Stimulated activated CD8-positive, alpha-beta memory T cell treated with anti-CD3 and anti-CD28 coated beads, Interleukin-7, amount 100 ng/mL, for 4 hours (primary cell): ENCODE data around the gene HSCB.
"Not testable (repeated sequence)": the region's sequence is repeated elsewhere in the genome, so short reads cannot be mapped to it uniquely, and the experiment has no call there.

ENCODE experiments used
- DNase-seq, 2 donors: peaks; one replicate each; pipeline ENCODE4 v3.0.0-alpha.2; 2020; ENCODE audit warnings: low read depth in 2 of 2

Gene HSCB

DNA sequence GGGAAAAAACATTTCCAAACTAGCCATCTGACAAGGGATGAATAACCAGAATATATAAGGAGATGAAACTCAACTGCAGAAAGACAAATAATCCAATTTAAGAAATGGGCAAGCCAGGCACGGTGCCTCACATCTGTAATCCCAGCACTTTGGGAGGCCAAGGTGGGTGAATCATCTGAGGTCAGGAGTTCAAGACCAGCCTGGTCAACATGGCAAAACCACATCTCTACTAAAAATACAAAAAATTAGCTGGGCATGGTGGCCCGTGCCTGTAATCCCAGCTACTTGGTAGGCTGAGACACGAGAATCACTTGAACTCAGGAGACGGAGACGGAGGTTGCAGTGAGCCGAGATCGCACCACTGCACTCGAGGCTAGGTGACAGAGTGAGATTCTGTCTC, 3.0 kb upstream of the HSCB start:
- DNase-seq: not testable (repeated sequence)

DNA sequence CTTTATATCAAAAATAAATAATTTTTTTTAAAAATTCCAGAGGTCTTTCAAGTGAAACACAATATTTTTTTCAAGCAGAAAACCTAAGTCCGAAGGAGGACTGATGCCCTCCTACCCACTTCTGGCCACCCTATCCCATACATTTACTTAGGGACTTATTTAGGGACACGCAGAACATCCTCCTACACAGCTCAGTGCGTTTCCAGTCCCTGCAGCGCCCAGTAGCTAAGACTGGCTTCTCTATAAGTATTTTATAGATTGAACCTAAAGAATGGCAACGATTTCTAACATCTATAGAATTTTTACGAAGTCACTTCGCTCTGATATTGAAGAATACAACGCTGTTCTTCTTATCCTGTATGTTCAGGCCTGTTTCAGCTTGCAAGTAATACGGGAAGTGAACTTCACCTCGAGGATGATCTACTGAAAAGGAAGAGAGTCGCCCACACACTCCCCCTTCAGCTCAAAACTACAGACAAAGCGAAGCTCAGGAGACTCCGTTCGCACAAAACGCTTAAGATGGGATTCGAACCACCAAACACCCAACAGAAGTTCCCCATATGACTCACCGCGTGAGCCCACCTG, 547 bp upstream of the HSCB start:
- no peak for DNase-seq

DNA sequence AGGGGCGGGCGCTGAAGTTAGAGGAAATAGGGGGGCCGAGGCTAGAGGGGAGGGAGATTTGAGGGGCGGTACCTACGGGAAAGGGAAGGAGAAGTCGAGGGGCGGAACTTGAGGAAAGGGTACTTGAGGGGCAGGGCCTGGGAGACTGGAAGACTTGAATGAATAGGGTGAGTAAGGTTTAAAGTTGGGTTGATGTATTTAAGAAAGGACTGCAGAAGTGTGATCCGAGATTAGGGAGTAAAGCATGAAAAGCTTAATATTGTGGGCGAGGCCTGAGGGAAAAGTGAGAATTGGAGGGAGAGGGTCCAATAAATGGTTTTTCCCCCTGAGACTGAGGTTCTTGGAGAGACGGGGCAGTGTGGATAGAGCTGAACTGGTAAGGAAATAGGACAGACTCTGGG, 723 bp downstream of the HSCB start:
- no peak for DNase-seq

DNA sequence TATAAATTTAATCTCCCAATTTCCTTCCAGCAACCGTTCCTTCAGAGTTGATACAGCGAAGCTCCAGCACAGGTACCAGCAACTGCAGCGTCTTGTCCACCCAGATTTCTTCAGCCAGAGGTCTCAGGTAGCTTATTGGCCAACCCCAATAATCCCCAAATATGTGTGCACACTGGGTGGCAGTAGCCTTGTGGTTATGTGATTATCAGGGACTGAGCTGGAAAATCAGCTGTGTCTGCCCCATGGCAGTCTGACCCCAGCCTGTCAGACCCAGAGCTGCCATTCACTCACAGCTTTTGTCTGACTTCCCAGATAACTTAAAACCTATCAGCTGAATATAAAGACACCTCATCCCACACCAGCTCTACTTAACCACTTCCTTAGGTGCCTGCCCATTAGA, 2.0 kb downstream of the HSCB start:
- DNase-seq: no peak

DNA sequence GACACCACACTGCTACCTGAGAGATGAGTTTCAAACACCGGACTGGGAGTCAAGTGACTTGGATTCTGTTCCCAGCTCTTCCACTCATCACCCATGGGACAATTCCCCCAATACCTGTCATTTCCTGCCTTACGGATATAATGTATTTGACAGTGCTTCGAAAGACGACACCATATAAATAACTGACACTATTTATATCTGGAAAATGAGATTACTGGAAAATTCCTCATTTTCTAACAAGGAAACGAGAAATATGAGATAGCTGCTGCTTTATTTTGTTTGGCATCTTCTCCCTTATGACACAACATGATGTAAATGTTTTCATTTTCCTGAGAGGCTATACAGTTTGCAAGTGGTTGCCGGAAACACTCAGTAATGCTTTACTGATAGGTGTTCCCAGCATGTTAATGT, 8.6 kb downstream of the HSCB start:
- no peak for DNase-seq

DNA sequence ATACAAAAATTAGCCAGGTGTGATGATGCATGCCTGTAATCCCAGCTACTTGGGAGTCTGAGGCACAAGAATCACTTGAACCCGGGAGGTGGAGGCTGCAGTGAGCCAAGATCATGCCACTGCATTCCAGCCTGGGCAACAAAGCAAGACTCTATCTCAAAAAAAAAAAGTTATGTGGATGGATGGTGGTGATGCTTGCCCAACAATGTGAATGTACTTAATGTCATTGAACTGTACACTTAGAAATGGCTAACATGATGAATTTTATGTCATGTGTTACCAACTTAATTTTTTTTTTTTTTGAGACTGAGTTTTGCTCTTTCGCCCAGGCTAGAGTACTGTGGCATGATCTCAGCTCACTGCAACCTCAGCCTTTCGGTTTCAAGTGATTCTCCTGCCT, 12.7 kb downstream of the HSCB start:
- DNase-seq: not testable (repeated sequence)

DNA sequence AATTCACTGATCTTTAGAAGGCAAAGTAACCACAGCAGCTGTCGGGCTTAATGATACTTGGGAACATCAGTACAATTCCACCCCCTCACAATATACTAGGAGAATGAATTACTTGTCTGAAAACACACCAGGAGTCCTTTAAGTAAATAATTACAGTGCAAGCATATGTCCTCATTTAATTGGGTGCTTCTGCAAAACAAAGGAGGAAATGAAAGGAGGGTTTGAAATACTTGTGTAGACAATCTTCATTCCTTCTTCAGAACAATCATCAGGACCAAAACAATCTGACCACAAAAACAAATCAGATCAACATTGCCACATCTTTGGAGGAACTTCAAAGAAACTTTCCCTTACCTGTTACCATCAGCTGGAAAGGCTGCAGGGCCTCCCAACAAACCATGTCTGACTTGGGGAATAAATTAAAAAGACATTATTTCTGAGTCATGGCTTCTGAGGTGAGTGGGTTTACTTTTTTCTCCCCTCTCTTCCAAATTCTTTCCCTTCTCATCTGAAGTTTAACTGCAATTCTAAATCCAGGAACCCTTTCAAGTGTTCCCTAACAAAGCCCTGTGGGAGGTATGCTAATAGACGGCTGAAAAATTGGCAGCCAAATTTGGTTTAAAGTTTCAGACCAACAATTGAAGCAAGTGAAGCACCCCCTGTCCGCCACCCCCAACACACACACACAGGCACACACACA, 18.2 kb downstream of the HSCB start:
- DNase-seq: no peak

DNA sequence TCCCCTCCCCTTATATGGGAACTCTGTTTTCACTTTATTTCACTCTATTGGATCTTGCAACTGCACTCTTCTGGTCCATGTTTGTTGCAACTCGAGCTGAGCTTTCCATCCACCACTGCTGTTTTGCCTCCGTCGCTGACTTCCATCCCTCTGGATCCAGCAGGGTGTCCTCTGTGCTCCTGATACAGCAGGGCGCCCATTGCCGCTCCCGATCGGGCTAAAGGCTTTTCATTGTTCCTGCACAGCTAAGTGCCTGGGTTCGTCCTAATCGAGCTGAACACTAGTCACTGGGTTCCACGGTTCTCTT, 19.6 kb downstream of the HSCB start:
- no peak for DNase-seq

DNA sequence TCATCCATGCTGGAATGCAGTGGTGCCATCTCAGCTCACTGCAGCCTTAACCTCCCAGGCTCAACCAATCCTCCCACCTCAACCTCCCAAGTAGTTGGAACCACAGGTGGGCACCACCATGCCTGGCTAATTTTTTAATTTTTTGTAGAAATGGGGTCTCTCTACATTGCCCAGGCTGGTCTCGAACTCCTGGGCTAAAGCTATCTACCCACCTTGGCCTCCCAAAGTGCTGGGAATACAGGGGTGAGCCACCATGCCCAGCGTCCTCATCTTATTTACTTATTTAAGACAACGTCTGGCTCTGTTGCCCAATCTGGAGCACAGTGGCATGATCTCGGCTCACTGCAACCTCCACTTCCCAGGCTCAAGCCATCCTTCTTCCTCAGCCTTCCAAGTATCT, 20.2 kb downstream of the HSCB start:
- not testable (repeated sequence) for DNase-seq

DNA sequence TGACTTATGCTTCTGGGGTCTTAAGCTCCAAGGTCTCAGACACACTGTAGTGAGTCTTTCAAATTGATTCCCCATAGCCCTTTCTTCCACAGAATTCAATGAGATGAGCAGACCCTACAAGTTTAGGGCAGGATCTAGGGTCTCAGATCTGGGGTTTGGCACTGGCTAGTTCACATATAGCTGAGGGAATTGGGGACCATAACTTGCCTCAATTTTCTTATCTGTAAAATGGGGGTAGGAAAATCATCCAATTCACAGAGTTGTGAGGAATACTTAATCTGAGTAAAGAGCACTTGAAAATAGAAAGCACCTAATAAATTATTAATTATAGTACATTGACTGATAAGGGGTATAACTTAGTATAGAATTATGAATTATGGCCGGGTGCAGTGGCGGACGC, 24.8 kb downstream of the HSCB start:
- DNase-seq: no peak

DNA sequence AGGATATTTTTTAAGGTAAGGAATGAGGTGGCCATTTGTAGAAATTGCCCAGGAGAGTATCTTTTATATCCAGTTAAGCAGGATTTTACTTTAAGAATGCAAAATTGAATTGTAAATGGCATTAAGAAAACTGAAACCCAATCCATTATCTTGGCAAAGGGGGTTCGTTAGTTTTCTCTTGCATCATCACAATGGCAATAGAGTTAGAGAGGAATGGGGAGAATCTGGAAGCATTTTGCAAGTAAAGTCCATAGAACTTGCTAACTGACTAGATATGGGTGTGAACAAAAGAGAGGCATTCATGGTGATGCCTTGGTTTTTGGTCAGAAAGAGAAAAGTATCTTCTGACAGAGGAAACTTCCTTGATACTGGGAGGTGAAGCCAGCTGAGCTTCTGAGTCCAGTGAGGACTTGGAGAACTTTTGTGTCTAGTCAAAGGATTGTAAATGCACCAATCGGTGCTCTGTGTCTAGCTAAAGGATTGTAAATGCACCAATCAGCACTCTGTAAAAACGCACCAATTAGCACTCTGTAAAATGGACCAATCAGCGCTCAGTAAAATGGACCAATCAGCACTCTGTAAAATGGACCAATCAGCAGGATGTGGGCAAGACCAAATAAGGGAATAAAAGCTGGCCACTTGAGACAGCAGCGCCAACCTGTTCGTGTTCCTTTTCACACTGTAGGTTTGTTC, 27.0 kb downstream of the HSCB start:
- DNase-seq: no peak

DNA sequence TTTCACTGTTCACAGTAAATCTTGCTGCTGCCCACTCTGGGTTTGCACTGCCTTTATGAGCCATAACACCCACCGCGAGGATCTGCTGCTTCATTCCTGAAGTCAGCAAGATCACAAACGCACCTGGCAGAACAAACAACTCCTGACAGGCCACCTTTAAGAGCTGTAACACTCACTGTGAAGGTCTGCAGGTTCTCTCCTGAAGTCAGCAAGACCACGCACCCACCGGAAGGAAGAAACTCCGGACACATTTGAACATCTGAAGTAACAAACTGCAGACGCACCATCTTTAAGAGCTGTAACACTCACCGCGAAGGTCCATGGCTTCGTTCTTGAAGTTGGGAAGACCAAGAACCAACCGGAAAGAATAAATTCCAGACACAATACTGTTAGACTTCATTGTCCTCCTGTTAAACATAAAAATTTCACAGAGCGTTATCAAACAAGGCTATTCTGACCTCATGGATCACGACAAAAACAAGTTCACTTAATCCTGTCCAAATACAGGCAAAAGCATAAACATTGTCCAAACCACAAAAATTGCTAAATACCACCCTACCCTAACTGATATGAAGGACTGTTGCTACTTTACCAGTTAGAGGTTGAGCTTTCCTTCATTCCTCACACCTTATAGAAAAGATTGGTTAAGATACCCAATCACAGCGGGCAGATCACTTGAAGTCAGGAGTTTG, 27.7 kb downstream of the HSCB start:
- DNase-seq: no peak

DNA sequence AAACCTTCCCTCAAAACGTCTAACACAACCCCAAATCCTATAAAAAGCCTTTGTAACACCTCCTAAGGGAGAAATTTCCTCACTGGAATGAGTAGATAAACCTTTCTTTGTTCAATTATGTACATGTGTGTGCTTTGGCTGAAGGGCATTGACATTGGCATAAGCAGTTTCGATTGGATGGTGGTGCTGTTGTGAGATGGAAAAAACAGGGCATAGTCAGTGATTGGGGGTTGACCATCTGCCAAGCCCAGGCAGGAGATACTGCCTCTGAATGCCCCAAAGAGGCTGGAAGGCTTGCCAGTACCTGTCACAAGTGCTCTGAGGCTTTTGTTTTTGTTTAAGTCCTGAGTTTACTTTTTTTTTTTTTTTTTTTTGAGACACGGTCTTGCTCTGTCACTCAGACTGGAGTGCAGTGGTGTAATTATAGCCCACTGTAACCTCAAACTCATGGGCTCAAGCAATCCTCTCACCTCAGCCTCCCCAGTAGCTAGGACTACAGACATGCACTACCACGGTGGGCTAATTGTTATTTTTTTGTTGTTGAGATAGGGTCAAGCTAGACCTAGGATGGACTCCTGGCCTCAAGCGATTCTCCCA, 29.5 kb downstream of the HSCB start:
- no peak for DNase-seq

DNA sequence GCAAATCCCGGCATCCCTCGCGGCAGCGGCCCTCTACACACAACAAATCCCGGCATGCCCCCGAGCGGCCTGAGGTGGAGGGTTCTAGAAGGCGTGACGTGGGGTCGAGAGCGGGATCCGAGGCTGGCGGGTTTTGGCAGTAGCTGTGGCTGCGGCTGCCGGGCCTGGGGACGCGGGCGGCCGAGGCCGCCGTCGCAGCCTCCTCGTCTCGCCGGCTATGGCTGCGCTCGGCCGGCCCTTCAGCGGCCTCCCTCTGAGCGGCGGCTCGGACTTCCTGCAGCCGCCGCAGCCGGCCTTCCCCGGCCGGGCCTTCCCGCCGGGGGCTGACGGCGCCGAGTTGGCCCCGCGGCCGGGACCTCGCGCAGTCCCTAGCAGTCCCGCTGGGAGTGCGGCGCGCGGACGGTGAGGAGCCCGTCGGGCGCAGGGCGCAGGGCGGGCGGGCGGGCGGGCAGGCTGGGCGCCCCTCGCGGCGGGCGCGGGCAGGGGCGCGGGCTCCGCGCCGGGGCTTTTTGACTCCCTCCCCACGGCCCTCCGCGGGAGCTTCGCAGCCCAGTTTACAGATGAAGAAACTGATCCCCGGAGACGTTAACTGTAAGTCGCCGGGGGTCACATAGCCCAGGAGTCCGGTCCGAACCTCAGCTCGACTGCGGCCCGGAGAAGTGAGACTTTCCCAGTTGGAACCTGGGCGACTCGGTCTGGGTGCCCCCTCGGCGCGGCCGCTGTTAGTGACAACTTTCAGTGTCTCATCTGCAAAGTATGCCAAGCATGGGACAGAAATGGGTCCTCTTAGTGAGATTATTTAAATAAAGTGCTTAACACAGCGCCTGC, 31.0 kb downstream of the HSCB start, which contains the start of gene CCDC117:
CCDC117 (plus strand) TSS at position 63 of the 828 bp plus-strand sequence; CDS start at position 218, 155 bp downstream.
- DNase-seq: peak; percentile 89 to 91

DNA sequence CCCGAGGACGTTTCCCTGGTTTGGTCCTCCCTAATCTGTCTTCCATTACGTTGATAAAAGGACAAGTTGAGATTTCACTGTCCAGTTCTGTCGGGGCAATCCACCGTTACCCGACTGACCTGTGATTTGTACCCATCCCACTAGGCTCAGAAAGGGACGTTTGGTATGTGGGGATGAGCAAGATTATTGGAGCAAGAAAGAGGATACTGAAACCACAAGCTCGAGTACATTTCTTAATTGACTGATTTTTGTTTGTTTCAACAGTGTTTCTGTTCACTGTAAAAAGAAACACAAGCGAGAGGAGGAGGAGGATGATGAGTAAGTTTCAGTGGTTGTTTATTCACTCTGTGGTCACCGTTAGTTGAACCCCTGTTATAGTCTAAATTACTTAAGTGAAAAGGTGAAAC, 31.6 kb downstream of the HSCB start:
- DNase-seq: no peak

DNA sequence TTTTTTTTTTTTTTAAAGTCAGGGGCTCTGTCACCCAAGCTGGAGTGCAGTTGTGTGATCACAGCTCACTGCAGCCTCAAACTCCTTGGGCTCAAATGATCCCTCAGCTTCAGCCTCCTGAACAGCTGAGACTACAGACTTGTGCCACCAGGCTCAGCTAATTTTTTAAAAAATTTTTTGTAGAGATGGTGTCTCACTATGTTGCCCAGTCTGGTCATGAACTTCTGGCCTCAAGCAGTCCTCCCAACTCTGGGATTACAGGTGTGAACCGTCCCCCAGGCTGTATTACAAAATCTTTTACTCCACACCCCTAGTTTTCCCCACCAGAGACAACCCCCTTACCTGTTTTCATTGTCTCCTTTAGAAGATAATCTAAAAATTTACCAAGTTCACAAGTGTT, 32.5 kb downstream of the HSCB start:
- DNase-seq: no peak

DNA sequence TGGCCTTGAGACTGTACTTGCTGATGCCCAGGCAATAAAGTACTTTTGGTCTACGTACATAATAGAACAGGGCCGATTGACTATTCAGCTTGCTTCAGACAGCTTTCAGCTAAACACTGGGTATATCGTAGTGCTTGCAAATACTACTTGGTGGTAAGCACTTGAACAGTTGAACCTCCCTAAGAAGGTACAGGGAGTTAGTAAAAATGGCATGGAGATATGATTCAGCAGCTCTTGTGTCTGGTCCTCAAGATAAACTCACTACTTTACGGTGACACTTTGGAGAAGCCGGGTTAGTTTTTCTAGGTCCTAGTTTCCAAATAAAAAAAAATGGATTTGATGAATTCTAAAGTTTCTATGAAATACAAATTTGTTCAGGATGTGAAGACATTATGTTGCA, 38.0 kb downstream of the HSCB start:
- no peak for DNase-seq

DNA sequence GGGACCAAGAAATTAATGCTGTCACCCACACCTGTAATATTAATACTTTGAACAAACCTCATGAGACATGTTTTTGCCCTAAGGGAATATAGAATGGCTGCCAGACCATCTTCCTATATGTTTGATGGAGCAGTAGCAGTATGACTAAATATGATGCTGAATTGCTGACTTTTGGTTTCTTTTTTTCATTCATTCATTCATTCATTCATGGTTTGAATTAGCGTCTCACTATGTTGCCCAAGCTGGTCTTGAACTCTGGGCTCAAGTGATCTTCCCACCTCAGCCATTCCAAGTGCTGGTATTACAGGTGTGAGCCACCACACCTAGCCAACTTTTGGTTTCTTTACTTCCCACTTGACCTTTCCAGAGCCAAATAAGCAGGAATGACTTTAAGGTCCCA, 38.5 kb downstream of the HSCB start:
- DNase-seq: no peak

DNA sequence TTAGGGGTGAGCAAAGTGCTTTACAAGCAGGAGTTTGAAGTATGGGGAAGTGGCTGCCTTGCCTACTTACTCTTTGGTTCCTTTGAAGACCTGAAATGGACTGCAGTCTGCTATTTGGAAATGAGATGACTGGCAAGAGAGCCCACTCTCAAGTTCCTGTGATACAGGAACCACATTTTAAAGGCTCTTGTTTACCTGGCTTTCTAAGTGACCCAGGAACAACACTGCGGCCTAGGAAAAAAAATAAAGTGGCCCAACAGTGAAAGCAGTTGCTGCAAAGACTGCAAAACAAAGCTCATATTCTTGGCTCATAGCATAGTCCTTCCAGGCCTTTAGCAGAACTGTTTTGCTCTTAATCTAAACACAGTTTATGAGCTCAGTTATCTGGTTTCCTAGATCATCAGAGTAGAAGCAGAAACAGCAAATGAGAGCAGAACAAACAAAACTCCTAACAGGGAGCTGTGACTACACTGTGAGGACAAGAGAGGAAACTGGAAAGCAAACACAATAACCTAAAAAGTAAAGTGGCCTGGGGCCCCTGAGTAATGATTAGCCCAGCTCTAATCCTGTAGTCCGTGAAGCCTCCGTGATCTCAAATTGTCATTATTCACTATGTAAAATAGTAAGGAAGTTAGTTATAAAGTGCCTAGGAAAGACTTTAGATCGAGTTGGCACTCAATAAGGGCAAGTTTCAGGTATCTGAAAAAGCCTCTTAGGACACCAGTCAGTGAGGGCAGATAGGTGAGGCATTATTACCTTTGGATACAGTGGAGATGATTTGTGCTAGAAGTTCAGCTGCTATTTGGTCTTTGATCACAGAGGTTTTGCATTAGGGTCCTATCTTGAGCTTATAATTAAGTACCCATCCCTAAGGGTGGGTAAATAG, 42.2 kb downstream of the HSCB start:
- no peak for DNase-seq

DNA sequence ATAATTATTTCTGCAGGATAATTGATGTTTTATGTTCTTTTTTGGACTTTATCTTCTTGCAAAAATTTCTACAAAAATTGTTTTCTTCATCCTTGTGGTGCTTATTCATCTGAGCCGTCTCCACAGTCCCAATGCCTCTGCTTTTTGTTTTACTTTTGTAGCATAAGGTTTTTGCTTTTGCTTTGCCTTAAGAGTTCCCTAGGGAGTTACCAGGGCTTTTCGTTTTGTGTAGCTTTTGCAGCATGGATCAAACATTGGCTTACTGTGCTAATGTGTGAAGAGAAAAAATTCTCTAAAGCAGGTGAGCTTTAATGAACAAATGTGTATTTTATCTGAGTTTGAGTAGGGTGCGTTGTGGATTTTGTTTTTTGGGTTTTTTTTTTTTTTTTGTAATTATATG, 46.8 kb downstream of the HSCB start:
- DNase-seq: no peak
